BLaER1 (cell line): ENCODE results near the gene B3GALNT2.
"Not testable (repeated sequence)": the region's sequence is repeated elsewhere in the genome, so short reads cannot be mapped to it uniquely, and the experiment has no call there.

Experiments used
- H3K27ac ChIP-seq: shearing (Covaris generic); formaldehyde crosslinking; 2 replicates; pipeline ENCODE4 v1.8.1; 2022
- H3K27me3 ChIP-seq: shearing (Covaris generic); formaldehyde crosslinking; 2 replicates; pipeline ENCODE4 v1.8.1; 2022
- H3K36me3 ChIP-seq: shearing (Covaris generic); formaldehyde crosslinking; 2 replicates; pipeline ENCODE4 v1.8.1; 2022
- H3K4me1 ChIP-seq: shearing (Covaris generic); formaldehyde crosslinking; 2 replicates; pipeline ENCODE4 v1.8.1; 2022
- H3K4me2 ChIP-seq: shearing (Covaris generic); formaldehyde crosslinking; 2 replicates; pipeline ENCODE4 v1.8.1; 2022
- H3K4me3 ChIP-seq: shearing (Covaris generic); formaldehyde crosslinking; 2 replicates; pipeline ENCODE4 v1.8.1; 2022
- H3K9ac ChIP-seq: shearing (Covaris generic); formaldehyde crosslinking; 2 replicates; pipeline ENCODE4 v1.8.1; 2022
- H3K9me3 ChIP-seq: shearing (Covaris generic); formaldehyde crosslinking; 2 replicates; pipeline ENCODE4 v1.8.1; 2022
- H4K20me1 ChIP-seq: shearing (Covaris generic); formaldehyde crosslinking; 2 replicates; pipeline ENCODE4 v1.8.1; 2022
- Cebpa-rat ChIP-seq: shearing (Covaris generic); IDR thresholded peaks from 2 replicates; pipeline ENCODE4 v1.8.1; 2022

The B3GALNT2 gene

GRCh38 chr1:235504122-235504493 lies at the start of gene B3GALNT2:
B3GALNT2 (minus strand) TSS chr1:235504452; CDS start chr1:235504252, 200 bp downstream.
- H3K4me2 ChIP-seq: peak within 1 kb of the TSS; percentile 85
- H3K9ac ChIP-seq: peak within 1 kb of the TSS; percentile 94
- peaks cover 43% of the 10 kb centered on the region for H4K20me1 ChIP-seq
- no peak for TF ChIP-seq Cebpa-rat
- peak within 1 kb of the TSS; percentile 94 for H3K27ac ChIP-seq
- H3K27me3 ChIP-seq: no peaks in the 10 kb centered on the region
- no peaks in the 10 kb centered on the region for H3K36me3 ChIP-seq
- H3K4me1 ChIP-seq: peaks cover 33% of the 10 kb centered on the region
- H3K9me3 ChIP-seq: no peaks in the 10 kb centered on the region
- peak within 1 kb of the TSS; percentile 87 for H3K4me3 ChIP-seq

DNA sequence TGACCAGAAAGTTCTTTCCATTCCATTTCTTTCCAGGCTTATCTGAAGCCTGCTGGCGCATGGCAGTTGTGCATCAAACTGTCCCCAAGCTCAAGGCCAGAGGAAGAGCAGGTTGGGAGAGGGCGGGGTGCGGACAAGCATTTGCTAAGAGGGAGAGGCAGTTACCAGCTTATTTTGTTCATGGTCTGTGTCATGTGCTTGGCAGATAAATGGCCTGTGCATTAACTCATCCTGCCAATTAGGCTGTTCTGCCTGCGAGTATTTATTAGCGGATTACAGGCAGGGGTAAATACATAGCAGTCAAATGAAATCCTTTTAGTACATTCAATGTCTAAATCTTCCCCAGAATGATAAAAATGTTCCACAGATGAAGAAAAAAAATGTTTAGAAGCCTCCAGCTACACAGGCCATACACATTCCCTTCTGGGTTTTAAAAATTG lies 48.9 kb upstream of the B3GALNT2 start:
- Histone ChIP-seq H3K4me3 (no peak overlapping the region), H3K9ac (no peak overlapping the region), H3K4me2 (no peak overlapping the region), H3K27ac (no peak overlapping the region), H4K20me1 (no peaks in the 10 kb centered on the region), H3K9me3 (0 out of 2 replicates have a peak, but pooled peaks cover 5% of the 10 kb centered on the region), H3K4me1 (no peaks in the 10 kb centered on the region), H3K27me3 (no peaks in the 10 kb centered on the region), H3K36me3 (no peaks in the 10 kb centered on the region)
- no peak for TF ChIP-seq Cebpa-rat

DNA sequence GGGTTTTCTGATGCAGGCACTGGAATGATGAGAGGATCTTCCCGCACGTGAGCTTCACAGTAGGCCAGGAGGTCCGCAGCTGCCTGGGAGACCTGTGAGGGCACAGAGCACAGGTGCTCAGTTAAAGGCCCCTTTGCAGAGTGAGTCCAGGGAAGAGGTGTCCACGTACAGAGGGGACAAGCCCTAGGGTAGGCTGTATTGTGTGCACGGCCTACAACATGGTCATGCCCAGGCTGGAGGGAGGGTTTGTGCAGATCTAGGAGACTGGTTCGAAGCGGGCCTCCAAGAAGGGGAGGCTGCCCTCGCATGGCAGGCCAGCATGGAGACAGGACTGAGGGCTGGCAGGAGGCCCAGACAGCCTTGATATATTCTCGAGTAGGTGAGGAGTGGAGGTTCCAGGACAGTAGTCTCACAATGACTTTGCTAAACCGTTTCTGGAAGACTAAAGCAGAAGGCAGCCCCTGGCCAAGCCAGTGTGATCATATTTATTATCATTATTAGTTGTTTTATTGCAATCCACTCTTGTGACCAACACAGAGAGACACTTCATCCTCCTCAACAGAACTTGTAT lies 48.0 kb upstream of the B3GALNT2 start:
- no peak overlapping the region for H3K9ac ChIP-seq
- 0 out of 2 replicates have a peak, but pooled peaks cover 5% of the 10 kb centered on the region for H3K9me3 ChIP-seq
- H4K20me1 ChIP-seq: no peaks in the 10 kb centered on the region
- H3K27me3 ChIP-seq: no peaks in the 10 kb centered on the region
- no peak overlapping the region for H3K27ac ChIP-seq
- no peak overlapping the region for H3K4me3 ChIP-seq
- no peaks in the 10 kb centered on the region for H3K36me3 ChIP-seq
- no peak overlapping the region for H3K4me2 ChIP-seq
- no peaks in the 10 kb centered on the region for H3K4me1 ChIP-seq
- TF ChIP-seq Cebpa-rat: no peak

GRCh38 chr1:235549351-235550139 lies 45.3 kb upstream of the B3GALNT2 start:
- H3K9ac ChIP-seq: no peak overlapping the region
- H3K9me3 ChIP-seq: 0 out of 2 replicates have a peak, but pooled peaks cover 5% of the 10 kb centered on the region
- TF ChIP-seq Cebpa-rat: no peak
- H3K4me3 ChIP-seq: no peak overlapping the region
- no peak overlapping the region for H3K27ac ChIP-seq
- no peaks in the 10 kb centered on the region for H3K4me1 ChIP-seq
- no peak overlapping the region for H3K4me2 ChIP-seq
- no peaks in the 10 kb centered on the region for H3K27me3 ChIP-seq
- no peaks in the 10 kb centered on the region for H4K20me1 ChIP-seq
- no peaks in the 10 kb centered on the region for H3K36me3 ChIP-seq

DNA sequence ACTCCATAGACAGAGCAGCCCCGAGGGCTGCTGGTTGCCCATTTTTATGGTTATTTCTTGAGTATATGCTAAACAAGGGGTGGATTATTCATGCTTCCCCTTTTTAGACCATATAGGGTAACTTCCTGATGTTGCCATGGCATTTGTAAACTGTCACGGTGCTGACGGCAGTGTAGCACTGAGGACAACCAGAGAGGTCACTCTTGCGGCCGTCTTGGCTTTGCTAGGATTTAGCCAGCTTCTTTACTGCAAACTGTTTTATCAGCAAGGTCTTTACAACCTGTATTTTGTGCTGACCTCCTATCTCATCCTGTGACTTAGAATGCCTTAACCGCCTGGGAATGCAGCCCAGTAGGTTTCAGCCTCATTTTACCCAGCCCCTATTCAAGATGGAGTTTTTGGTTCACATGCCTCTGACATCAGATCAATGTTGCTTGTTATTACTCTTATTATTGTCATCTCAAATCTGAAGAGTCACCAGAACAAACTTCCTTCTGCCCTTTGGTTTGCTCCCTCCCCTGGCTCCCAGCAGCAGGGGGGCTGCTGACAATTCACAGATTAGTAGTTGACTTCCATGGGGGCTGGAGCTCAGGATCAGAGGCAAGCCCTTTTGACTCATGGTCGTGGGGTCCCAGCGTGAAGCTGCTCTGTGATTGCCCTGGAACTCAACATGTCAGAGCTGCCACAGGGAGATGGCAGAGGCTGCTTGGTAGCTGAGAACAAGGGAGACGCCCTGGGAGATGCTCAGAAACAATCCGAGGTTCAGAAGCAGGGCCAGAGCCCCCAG lies 42.3 kb upstream of the B3GALNT2 start:
- not testable (repeated sequence) for H3K9me3 ChIP-seq, H3K4me2 ChIP-seq, H3K36me3 ChIP-seq, H3K27ac ChIP-seq, H3K27me3 ChIP-seq, H3K9ac ChIP-seq, H4K20me1 ChIP-seq, H3K4me3 ChIP-seq, H3K4me1 ChIP-seq

DNA sequence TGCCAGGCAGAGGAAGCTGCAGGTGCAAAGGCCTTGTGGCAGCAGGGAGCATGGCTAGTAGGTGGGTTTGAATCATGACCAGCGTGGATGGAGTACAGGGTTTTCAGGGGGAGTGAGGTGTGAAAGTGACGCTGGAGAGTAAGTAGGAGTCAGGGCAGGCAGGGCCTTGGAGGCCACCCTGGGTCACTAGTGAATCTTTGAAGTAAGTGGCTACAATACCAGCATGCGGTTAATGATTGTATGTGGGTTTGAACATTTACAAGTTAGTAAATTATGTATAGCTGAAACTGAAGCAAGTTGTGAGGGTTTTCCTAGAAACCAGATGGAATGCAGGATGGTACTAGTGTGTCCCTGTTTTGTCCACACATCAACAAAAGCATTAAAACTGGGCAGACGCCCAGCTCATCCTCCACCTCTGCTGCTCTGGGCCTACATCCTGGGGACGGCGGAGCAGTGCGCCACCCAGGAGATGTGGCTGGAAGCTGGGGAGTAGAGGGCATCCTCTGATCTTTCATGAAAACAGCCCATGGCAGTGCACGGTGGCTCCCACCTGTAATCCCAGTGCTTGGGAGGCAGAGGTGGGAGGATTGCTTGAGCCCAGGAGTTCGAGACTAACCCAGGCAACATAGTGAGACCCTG lies 41.2 kb upstream of the B3GALNT2 start:
- H3K27me3 ChIP-seq: no peaks in the 10 kb centered on the region
- H3K9ac ChIP-seq: no peak overlapping the region
- no peak overlapping the region for H3K4me2 ChIP-seq
- H4K20me1 ChIP-seq: no peaks in the 10 kb centered on the region
- H3K4me1 ChIP-seq: no peaks in the 10 kb centered on the region
- no peak overlapping the region for H3K4me3 ChIP-seq
- no peaks in the 10 kb centered on the region for H3K9me3 ChIP-seq
- no peaks in the 10 kb centered on the region for H3K36me3 ChIP-seq
- H3K27ac ChIP-seq: no peak overlapping the region
- TF ChIP-seq Cebpa-rat: no peak

DNA sequence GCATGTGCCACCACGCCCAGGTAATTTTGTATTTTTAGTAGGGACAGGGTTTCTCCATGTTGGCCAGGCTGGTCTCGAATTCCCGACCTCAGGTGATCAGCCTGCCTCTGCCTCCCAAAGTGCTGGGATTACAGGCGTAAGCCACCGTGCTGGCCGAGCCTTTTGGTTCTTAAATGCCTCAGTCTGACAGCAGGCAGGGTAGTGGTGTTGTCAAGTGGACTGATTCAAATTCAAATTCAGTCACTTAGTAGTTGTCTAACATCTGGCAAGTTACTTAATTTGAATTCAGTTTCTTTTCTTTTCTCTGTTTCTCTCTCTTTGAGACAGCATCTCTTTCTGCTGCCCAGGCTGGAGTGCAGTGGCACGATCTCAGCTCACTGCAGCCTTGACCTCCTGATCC lies 38.6 kb upstream of the B3GALNT2 start:
- not testable (repeated sequence) for H3K4me2 ChIP-seq, H3K9ac ChIP-seq, H4K20me1 ChIP-seq, H3K36me3 ChIP-seq, H3K4me1 ChIP-seq, H3K27me3 ChIP-seq, H3K27ac ChIP-seq, H3K4me3 ChIP-seq, H3K9me3 ChIP-seq

DNA sequence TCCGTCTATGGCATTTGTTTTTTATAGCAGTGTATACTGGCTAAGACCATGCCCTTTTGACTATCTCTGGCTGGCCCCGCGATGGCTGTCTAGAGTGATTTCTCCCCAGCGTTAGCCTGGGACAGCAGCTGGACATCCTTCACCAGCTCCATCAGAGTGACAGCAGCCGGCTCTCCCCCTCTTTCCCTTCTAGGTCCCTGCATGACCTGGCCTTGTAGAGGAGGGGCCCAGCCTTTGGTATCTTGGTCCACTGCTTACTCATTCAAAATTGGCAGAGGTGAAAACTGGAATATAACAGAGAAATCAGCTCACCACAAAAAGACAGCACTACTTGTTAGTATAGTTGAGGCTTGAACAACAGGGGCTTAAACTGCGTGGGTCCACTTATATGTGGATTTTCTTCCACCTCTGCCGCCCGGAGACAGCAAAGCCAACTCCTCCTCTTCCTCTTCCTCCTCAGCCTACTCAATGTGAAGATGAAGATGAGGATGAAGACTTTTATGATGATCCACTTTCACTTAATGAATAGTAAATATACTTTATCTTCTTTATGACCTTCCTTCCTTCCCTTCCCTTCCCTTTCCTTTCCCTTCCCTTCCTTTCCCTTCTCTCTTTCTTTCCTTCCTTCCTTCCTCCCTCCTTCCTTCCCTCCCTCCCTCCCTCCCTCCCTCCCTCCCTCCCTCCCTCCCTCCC lies 29.4 kb upstream of the B3GALNT2 start:
- Histone ChIP-seq H4K20me1 (no peaks in the 10 kb centered on the region), H3K9ac (no peak overlapping the region), H3K36me3 (no peaks in the 10 kb centered on the region), H3K27me3 (no peaks in the 10 kb centered on the region), H3K9me3 (peaks cover 3% of the 10 kb centered on the region; the same call in 1 of the 2 replicates), H3K4me1 (no peaks in the 10 kb centered on the region), H3K27ac (no peak overlapping the region), H3K4me3 (no peak overlapping the region), H3K4me2 (no peak overlapping the region)
- no peak for TF ChIP-seq Cebpa-rat

DNA sequence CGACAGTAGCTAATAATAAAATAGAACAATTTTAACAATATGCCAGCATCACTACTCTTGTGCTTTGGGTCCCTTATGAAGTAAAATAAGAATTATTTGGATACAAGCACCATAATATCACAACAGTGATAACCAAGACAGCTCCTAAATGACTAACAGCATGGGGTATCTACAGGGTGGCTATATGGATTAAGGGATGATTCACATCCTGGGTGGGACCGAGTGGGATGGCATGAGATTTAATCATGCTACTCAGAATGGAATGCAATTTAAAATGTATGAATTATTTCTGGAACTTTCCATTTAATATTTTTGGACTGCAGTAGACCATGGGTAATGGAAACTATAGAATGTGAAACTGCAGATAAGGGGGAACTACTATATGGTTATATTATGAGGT lies 28.1 kb upstream of the B3GALNT2 start:
- Histone ChIP-seq H3K9ac (no peak overlapping the region), H3K27me3 (no peaks in the 10 kb centered on the region), H4K20me1 (no peaks in the 10 kb centered on the region), H3K4me3 (no peak overlapping the region), H3K36me3 (no peaks in the 10 kb centered on the region), H3K4me2 (no peak overlapping the region), H3K27ac (no peak overlapping the region), H3K9me3 (peaks cover 3% of the 10 kb centered on the region; the same call in 1 of the 2 replicates), H3K4me1 (no peaks in the 10 kb centered on the region)
- TF ChIP-seq Cebpa-rat: no peak
